ENCODE data around the gene AMT.

DNA sequence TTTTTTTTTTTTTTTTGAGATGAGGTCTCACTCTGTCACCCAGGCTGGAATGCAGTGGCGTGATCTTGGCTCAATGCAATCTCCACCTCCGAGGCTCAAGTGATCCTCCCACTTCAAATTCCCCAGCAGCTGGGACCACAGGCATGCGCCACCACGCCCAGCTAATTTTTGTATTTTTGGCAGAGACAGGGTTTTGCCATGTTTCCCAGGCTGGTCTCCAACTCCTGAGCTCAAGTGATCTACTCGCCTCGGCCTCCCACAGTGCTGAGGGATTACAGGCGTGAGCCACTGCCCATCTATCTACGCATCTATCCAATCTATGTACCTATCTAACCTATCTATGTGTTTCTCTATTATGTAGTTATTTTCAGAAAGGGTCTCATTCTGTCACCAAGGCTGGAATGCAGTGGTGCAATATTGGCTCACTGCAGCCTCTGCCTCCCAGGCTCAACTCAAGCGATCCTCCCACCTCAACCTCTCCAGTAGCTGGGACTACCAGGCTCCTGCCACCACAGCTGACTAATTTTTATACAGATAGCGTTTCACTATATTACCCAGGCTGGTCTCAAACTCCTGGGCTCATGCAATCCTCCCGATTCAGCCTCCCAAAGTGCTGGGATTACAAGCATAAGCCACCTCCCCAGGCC is 43.9 kb downstream of the AMT start:
- TF ChIP-seq, protein P1, sequence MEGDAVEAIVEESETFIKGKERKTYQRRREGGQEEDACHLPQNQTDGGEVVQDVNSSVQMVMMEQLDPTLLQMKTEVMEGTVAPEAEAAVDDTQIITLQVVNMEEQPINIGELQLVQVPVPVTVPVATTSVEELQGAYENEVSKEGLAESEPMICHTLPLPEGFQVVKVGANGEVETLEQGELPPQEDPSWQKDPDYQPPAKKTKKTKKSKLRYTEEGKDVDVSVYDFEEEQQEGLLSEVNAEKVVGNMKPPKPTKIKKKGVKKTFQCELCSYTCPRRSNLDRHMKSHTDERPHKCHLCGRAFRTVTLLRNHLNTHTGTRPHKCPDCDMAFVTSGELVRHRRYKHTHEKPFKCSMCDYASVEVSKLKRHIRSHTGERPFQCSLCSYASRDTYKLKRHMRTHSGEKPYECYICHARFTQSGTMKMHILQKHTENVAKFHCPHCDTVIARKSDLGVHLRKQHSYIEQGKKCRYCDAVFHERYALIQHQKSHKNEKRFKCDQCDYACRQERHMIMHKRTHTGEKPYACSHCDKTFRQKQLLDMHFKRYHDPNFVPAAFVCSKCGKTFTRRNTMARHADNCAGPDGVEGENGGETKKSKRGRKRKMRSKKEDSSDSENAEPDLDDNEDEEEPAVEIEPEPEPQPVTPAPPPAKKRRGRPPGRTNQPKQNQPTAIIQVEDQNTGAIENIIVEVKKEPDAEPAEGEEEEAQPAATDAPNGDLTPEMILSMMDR (IDR thresholded peaks at IDR 0.05): no peak
- TF ChIP-seq POLR2A (IDR thresholded peaks at IDR 0.05): no peak

Measured in lower leg skin (tissue), 3 donors.